HG03064 (cell line): ENCODE results near the gene TSPAN14.
"Not testable (repeated sequence)": the region's sequence is repeated elsewhere in the genome, so short reads cannot be mapped to it uniquely, and the experiment has no call there.

Experiments used
- ATAC-seq: cut with Tn5 transposase; IDR thresholded peaks from one replicate; pipeline ENCODE4 v1.9.1; 2021; ENCODE audit warnings: low read depth; ENCODE audit not compliant: unreplicated experiment

TSPAN14 gene

DNA sequence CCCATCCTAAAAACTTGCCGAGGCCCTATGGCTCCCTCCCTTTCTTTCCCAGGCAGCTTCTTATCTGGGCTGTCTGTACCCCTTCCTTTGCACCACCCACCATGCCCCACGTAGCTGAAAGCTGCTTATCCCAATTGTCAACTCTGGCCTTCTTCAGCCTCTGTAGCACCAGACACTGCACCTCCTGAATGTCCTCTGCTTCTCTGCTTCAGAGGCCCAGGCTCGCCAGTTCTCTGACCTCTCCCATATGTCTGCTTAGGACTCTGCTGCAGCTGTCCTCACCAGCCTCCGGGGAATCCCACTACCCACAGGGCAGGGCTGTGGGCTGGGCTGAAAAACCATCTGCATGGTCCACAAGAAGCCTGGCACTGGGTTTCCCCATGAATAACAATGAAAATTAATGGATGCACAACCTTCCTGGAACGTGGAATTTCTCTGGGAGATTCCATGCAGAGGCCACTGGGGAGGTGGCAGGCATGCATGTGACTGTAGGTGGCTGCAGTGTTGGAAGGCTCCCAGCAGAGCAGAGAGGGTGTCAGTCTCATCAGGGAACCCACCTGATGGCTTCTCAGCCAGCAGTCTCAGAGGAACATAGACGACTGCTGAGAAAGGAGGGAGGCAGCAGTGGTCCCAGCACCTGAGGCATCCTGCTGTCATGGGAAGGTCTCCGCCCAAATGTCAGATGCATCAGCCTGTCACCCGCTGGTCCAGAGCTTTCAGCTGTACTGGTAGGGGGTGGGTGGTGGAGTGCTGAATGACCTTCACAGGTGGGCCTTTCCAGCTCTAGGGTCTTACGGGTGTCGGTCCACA, 66.8 kb downstream of the TSPAN14 start:
- no peak for ATAC-seq

DNA sequence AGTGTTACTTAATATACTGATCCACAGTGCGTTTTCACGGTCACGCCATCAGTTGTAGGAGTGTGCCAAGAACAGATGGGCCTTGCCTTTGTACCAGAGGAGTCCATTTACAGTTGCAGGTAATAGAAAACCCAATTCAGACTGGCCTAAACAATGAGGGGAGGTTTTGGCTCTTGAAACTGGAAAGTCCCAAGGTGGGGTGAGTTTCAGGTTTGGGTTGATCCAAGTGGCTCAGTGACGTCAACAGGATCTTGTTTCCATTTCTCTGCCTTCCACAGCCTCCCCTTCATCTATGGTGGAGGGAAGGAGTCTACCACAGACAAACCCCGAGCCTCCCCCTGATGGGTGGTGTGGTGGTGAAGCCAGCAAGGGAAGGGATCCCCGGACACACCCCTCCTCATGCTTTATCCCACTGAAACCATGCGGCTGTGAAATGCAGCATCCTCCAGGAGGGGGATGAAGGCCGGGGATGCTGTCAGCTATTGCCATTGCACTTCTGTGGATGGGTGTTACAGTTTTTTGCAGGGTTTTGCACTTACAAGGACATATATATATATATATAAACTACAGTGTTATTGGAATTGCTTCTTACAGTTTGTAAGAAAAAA, 68.8 kb downstream of the TSPAN14 start:
- ATAC-seq = no peak

DNA sequence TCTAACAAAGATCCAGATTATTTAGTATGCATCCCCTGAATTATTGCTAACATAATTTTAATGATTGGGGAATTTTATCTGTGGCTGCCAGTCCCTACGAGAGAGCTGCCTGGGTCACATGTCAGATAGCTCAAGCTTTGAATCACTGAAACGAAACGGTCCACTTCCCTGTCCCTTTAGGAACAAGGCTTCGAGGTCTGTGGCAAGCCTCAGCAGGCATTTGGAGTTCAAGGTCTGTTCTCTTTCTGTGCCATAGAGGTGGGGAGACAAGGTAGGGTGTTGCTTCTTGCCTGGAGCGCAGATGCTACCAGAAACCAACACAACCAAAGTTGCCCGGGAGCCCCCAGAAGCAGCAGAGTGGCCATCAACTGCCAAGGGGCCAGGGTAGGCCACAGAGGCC, 69.7 kb downstream of the TSPAN14 start:
- ATAC-seq = no peak

DNA sequence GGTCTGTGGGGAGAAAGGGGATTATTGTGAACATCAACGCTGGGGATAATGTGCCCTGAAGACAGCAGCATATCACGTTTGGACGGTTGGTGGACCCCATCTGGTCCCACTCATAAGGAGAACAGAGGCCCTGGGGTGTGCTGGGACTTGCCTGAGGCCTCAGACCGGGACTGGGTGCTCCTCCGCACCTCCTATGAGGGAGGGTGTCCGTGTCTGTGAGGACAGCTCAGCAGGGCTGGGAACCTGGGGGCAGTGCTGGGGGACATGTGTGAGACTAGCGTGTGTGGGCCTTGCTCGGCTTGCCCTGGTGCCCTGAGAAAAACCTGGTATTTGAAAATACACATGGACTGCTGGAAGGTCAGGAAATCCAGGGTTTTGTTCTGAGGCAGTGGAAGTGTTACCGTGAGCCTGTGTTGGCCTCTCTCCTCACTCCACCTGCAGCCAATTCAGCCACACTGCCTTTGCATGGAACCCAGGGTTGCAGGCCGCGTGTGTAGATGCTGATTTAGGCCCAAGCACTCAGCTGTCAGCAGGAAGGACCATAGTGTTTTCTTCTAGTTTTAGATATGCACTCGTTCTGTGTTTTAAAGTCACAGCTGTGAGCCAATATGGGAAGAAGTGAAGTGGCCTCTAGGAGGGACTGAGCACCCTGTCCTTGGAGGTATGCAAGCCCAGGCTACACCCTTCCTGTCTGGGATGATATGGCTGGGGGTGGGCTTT, 70.2 kb downstream of the TSPAN14 start:
- no peak for ATAC-seq

DNA sequence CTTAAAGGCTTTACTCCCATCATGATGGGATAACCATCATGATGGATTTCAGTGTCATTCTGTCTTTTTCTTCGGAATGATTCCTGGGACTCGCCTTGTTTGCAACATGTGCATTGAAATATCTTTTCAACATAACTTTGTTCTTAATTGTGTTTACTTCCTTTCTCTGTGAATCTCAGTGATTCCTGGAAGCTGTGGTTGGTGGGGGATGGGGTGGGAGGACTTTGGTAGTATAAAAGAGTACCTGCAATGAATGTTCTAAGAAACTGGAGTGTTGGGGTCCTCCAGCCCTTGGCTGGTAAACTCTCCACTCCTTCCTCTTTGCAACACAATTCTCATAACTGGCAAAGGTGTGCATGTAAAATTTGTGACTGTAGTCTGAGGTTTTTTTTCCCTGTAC, 72.1 kb downstream of the TSPAN14 start:
- ATAC-seq = no peak

DNA sequence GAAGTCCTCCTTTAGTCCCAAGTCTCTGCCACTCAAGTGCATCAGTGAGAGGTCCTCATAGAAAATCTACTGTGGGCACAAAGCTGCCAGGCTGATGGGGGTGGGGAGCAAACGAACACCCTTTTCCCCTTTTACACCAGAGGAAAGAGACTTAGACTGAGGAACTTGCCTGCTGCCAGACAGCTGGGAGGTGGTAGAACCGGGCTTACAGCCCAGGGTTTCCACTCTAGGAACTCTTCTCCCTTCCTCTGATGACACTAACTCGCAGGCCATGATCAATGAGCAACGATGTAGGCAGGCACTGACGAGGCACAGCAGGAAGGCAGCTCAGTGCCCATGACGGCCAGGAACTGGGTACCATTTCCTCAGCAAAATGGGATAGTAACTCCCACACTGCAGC, 72.6 kb downstream of the TSPAN14 start:
- no peak for ATAC-seq

DNA sequence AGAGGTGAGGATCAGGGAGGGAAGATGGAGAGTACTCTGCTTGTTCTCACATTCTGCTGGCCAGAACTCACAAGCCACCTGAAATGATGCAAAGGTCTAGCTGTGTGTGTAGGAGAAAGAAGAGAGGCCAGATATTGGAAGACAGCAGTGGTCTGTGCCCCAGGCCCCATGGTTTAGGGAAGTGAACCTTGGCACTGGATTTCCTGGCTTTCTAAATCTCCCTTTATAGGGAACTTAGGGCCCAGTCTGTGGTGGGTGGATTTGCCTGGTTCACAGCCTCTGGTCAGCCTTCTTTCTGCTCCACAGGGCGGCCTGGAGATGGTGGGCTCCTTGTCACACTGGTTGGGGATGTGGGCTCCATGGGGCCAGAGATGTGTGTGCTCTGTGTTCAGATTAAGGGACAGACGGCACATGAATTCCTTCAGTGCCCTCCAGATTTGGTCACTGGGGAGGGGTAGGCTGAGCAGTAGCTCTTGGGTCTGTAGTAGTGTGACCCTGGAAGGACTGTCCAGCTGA, 74.1 kb downstream of the TSPAN14 start:
- no peak for ATAC-seq

DNA sequence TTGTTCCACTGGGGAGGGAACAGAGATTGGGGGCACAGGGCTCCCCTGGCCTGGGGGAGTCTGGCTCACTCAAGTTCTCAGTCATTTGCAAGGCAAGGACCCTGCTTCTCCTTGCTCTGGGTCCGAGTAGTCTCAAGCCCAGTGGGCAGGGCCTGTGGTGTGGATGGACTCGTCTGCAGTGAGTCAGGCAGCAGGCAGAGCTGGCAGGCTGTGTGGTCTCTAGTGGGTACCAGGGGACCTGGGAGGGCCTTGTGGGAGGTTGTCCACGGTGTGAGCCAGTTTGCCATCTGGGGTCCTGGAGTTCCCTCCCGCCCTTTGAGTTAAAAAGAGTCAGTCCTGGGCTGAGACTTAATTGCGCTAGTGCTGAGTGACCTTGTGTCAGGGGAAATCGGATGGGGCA, 74.8 kb downstream of the TSPAN14 start:
- no peak for ATAC-seq

DNA sequence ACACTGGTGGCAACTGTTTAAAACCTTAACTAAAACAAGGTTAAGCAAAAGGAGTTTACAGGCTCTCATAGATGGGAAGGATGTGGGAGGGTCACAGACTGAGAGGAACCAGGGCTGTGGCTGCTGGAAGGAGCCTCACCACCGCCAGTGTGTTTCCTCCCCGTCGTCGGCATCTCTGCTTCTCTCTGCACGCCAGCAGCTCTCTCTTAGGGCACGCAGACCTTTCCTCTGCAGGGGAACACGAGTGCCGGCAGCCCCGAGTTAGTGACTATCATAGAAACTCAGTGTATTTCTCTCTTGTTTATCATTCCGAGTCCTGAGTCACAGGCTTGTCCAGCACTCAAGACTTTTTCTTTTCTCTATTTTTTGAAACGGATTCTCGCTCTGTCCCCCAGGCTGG, 75.5 kb downstream of the TSPAN14 start:
- no peak for ATAC-seq

DNA sequence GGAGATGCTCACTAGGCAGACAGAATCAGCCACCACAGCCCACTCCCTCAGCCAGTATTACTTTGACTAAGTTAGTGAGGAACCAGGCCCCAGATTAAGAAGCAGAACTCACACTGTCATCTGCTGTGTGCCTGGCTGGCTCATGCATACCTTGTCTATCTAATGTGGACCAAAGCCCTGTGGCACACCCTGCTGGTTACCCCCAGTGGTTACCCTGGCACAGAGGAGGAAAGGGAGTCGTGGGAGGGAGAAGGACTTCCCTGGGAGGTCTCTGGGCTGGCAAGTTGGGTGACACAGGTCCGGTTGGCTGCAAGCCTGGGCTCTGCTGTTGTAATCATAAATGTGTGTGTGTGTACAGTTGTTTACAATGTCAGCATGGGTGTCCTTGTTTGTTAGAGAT, 76.1 kb downstream of the TSPAN14 start:
- peak; percentile 59 for ATAC-seq

DNA sequence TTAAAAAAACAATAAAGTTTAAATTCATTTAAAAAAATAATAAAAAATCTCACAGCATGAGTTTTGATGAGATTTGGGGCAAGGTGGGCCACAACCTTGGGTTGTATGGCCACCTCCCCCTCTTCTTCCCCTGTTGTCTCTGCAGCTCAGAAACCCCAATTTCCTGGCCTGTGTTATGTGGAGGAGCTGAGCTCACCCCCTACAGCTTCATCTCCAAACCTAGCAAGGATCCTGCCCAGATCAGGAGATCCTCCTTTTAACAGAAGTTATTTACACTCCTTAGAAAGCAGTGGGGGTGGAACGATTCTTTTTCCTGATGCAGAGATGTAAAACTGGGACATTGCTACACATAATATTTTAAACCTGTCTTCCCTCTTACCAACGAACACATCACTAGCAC, 76.7 kb downstream of the TSPAN14 start:
- no peak for ATAC-seq

DNA sequence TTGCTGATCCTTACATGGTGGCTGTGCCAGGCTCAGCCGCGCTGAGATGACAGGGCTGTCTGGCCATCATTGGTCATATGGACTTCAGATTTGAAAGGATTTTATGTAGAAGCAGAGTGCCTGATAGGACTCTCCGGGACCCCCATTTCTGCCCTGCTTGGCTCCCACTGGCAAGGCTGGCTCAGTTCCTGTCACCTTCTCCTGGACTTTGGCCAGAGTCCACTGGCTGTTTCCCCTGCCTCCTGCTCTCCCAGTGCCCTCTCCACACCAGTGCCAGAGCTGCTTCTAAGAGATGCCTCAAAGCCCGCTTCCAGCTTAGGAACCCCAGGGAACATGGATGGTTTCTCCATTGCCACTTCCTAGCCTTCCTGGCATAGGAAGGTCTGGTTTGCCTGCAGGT, 78.5 kb downstream of the TSPAN14 start:
- ATAC-seq = no peak

DNA sequence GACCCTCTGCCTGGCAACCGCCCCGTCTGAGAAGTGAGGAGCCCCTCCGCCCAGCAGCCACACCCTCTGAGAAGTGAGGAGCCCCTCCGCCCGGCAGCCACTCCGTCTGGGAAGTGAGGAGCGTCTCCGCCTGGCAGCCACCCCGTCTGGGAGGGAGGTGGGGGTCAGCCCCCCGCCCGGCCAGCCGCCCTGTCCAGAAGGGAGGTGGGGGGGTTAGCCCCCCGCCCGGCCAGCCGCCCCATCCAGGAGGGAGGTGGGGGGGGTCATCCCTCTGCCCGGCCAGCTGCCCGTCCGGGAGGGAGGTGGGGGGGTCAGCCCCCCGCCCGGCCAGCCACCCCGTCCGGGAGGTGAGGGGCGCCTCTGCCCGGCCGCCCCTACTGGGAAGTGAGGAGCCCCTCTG, 79.9 kb downstream of the TSPAN14 start:
- not testable (repeated sequence) for ATAC-seq

DNA sequence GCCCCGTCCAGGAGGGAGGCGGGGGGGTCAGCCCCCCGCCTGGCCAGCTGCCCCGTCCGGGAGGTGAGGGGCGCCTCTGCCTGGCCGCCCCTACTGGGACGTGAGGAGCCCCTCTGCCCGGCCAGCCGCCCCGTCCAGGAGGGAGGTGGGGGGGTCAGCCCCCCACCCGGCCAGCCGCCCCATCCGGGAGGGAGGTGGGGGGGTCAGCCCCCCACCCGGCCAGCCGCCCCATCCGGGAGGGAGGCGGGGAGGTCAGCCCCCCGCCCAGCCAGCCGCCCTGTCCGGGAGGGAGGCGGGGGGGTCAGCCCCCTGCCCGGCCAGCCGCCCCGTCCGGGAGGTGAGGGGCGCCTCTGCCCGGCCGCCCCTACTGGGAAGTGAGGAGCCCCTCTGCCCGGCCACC, 80.5 kb downstream of the TSPAN14 start:
- ATAC-seq = not testable (repeated sequence)

DNA sequence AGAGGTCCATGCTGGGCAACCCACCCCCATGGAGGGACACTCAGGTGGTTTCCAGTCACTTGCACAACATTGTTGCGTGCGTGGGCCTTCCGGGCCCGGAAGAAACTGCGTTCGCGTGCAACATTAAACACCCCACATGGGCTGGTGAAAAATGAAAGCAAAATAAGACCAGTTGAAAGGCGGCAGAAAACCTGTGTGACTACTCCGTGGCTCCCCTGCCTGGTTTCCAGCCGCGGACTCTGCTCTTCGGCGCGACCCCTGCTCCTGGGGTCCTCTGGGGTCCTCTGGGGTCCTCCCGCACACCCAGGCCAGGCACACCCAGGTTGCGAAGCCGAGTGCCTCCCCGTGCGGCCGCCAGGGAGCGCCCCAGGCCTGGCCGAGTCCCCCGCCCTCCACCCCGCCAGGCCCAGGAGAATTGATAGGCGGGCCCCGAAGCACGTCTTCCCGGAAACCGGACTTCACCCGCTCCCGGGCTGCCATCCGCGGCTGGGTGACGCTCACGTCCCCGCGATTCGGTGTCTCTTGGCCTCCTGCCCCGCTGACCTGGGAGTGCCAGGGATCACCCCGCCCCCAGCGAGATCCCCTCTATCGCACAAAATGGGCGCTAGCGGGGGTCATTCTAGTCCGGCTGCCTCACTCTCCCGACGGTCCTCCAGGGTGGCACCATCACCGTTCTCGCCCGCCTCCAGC, 81.7 kb downstream of the TSPAN14 start:
- ATAC-seq = peak; percentile 87

DNA sequence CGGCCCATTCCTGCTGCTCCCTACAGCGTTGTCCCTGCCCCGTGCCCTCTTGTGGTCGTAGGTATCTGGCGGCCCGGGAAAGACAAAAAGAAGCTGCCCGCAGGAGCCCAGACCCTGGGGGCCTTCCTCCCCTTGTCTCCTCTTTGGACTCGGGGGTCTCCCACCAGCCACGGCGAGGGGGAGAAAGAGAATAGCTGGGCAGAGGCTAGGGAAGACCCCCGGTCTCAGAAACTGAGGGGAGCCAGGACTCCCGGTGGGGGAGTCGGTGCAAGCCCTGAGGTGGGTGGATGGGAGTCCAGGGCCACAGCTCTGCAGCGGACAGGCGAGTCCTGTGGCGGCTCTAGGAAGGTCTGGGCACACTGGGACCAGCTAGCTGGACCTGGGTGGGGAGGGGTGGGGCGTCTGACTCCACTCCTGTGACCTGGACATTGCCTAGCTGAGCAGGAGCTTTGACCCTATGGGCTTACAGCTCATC, 82.3 kb downstream of the TSPAN14 start:
- ATAC-seq = no peak

DNA sequence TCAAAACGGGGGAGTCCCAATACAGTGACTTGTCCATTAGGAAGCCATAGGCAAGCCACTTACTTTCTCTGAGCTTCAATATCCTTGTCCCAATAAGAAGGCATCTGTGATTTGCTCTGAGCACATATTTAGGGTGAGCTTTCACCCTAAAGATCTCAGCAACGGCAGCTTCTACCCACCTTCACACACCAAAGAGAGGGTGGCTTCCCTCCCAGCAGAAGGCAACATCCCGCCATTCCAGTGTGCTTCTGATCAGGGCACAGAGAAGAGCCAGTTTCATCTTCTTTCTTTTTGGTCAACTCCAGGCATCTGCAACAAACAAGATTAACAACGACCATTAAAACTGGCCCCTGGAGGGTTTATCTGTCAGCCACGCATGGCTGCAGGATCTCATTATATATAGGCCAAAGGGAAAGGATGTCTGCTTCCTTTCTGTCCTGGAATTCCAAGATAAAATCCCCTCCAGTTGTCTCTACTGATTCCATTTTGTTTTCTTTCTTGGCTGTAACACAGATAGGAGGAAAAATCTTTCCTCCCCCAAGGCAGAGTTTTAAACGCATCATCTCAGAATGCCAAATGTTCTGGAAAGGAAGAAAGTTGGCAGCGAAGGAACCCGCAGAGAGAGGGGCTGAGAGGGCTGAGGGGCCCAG, 83.1 kb downstream of the TSPAN14 start:
- no peak for ATAC-seq

DNA sequence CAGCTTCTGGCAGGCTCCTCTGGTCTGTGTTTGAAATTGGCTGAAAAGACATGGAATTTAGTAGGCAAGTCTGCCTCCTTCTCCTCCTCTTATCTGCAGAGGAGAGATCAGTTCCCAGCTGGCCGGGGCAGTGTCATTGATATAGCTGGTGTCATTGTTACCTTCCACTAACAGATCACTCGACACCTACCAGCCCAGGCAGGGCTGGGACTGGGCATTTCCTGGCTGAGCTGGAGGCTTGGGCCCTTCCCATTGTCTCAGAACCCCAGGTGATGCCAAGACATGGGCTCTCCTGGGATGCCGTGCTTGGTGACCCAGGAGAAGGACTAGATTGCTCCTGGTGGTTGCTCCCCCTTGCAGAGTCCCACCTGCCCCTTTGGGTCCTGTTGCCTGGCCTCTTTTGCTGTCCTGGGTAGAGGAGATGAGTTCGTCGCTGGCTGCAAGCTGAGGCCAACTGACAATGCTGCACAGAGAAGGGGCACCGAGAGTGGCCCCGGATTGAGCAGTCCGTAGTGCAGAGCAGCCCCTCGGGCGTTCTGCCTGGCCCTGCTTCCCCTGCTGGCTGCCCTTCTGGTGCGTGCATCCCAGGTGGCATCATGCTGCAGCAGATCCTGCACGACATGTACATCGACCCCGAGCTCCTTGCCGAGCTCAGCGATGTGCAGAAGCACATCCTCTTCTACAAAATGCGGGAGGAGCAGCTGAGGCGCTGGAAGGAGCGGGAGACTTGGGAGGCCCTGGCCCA, 83.8 kb downstream of the TSPAN14 start, which contains the start of gene SH2D4B:
TSS of gene SH2D4B (plus strand) at position 167 of the 745 bp plus-strand sequence. CDS start at position 597, 430 bp downstream.
- no peak for ATAC-seq

DNA sequence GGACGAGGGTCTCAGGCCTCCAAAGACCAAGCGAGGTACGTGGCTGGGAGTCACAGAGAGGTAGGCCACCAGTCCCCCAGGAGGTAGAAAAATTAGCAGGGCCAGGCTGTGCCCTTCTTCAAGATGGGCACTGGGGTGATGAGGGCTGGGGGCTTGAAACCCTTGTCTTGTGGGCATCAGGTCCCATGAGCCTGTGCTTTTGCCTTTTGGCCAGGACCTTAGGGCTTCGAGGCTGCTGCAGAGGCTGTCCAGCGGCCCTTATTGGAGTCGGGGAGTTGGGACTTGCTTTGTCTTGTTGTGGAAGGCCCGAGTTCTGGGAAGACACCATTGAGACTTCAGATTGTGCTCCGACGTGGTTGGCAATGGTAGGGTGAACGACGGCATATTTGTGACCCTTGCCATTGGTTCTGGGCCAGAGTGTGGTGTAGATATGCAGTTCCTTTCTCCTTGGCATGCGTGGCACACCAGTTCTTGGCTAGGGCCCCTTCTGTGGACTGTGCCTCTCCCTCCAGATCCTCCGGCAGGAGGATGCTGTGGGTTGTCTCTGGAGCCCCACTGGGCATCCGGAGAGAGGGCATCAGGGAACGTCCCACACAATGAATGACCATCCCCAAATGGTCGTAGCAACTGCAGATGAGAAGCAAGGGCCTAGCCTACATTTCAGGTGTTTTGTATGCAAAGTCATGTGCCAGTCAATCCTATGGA, 84.5 kb downstream of the TSPAN14 start:
- ATAC-seq = no peak
